HCT116 (cell line): ENCODE measurements around the gene ARPC1B. TPM values are rescaled to one million over a fixed set of nuclear protein-coding genes. Genes with fewer than 3 reads are reported as not detected.

ENCODE experiments used
- ATAC-seq: fragments of 200-7000 bp; cut with Tn5 transposase; 2 replicates; pipeline ENCODE4 v1.9.1; 2020; ENCODE audit warnings: mild to moderate bottlenecking, moderate library complexity
- BruUV-seq: library from RNA; stranded (reverse); fragments of 400-500 nt; replicated peaks from 2 replicates; lab custom pipeline; 2021; lab: Mats Ljungman, UMichigan
- CTCF ChIA-PET: fragments of 300-600 bp; sonication (Branson Sonifier 250); formaldehyde crosslinking; loops from one replicate; lab custom pipeline; 2021; ENCODE audit warnings: antibody characterized with exemption; lab: Charles Lee
- POLR2A ChIA-PET: fragments of 300-600, 350-600 bp; sonication (Branson Sonifier 250); formaldehyde crosslinking; loops from one replicate; lab custom pipeline; 2021; ENCODE audit warnings: antibody characterized with exemption; lab: Charles Lee
- RAD21 ChIA-PET, 2 experiments: fragments of 300-600 bp; sonication (Branson Sonifier 250); formaldehyde crosslinking; loops; one replicate each; lab custom pipeline; 2023; ENCODE audit warnings: low total read pairs in 2 of 2; ENCODE audit not compliant: uncharacterized antibody in 2 of 2, unreplicated experiment in 2 of 2, low non-redundant PET in 1 of 2; lab: Charles Lee
- DNase-seq: peaks from one replicate; pipeline ENCODE4 v3.0.0-alpha.2; 2010; ENCODE audit warnings: low read depth, low spot score
- H2AFZ ChIP-seq: fragments of 200-600 bp; shearing (Covaris generic), sonication (generic); 2 replicates; pipeline ENCODE4 v1.6.1; 2017; ENCODE audit warnings: low read depth, mixed run types, mixed read lengths, antibody characterized with exemption, low read length; ENCODE audit not compliant: poor library complexity, severe bottlenecking
- H3K27ac ChIP-seq: 2 replicates; pipeline ENCODE4 v1.5.1; 2012; ENCODE audit warnings: low read depth, low read length
- H3K27me3 ChIP-seq: fragments of 200-600 bp; sonication (generic); 2 replicates; pipeline ENCODE4 v1.6.1; 2016; ENCODE audit warnings: mixed run types, low read length, mixed read lengths; ENCODE audit not compliant: insufficient read depth
- H3K36me3 ChIP-seq, 2 experiments: fragments of 200-500 bp in 1 of 2; fragments of 200-600 bp in 1 of 2; sonication (Bioruptor generic) in 1 of 2; sonication (generic) in 1 of 2; 2 replicates each; pipeline versions ENCODE4 v1.5.1 to v1.6.1; 2014 to 2016; ENCODE audit warnings: low read length in 2 of 2, inconsistent platforms in 1 of 2, mixed read lengths in 1 of 2, mixed run types in 1 of 2; ENCODE audit not compliant: insufficient read depth in 2 of 2, control insufficient read depth in 1 of 2
- H3K4me1 ChIP-seq, 2 experiments: fragments of 200-600 bp in 1 of 2; sonication (generic) in 1 of 2; 2 replicates each; pipeline versions ENCODE4 v1.5.1 to v1.6.1; 2012 to 2017; ENCODE audit warnings: low read length in 2 of 2, inconsistent platforms in 1 of 2, mild to moderate bottlenecking in 1 of 2, mixed read lengths in 1 of 2, mixed run types in 1 of 2, moderate library complexity in 1 of 2; ENCODE audit not compliant: insufficient read depth in 2 of 2, control insufficient read depth in 1 of 2
- H3K4me2 ChIP-seq: fragments of 200-600 bp; sonication (generic); 2 replicates; pipeline ENCODE4 v1.6.1; 2017; ENCODE audit warnings: mixed run types, low read length, mixed read lengths
- H3K4me3 ChIP-seq, 2 experiments: fragments of 200-600 bp in 1 of 2; sonication (generic) in 1 of 2; replicated peaks in 1 of 2; 2 replicates each; pipeline ENCODE4 v1.5.1; 2011 to 2016; ENCODE audit warnings: low read length in 2 of 2, control low read depth in 1 of 2, low read depth in 1 of 2, mild to moderate bottlenecking in 1 of 2, mixed read lengths in 1 of 2, mixed run types in 1 of 2
- H3K79me2 ChIP-seq: fragments of 200-600 bp; sonication (generic); 2 replicates; pipeline ENCODE4 v1.6.1; 2017; ENCODE audit warnings: mild to moderate bottlenecking, mixed run types, low read length, moderate library complexity, mixed read lengths; ENCODE audit not compliant: insufficient read depth
- H3K9ac ChIP-seq: fragments of 200-600 bp; sonication (generic); 2 replicates; pipeline ENCODE4 v1.6.1; 2016; ENCODE audit warnings: low read length, mixed read lengths
- H3K9me2 ChIP-seq: fragments of 200-600 bp; sonication (generic), shearing (Covaris generic); 2 replicates; pipeline ENCODE4 v1.6.1; 2017; ENCODE audit warnings: mixed run types, mild to moderate bottlenecking, moderate library complexity; ENCODE audit not compliant: insufficient read depth
- H3K9me3 ChIP-seq, 2 experiments: fragments of 200-500 bp in 1 of 2; fragments of 200-600 bp in 1 of 2; sonication (Bioruptor generic) in 1 of 2; sonication (generic) in 1 of 2; 2 replicates each; pipeline ENCODE4 v1.6.1; 2014 to 2017; ENCODE audit warnings: low read length in 2 of 2, mixed read lengths in 2 of 2, inconsistent platforms in 1 of 2, low read depth in 1 of 2, mild to moderate bottlenecking in 1 of 2, mixed run types in 1 of 2, moderate library complexity in 1 of 2; ENCODE audit not compliant: control insufficient read depth in 1 of 2, insufficient read depth in 1 of 2
- H4K20me1 ChIP-seq: fragments of 200-600 bp; sonication (generic), shearing (Covaris generic); 2 replicates; pipeline ENCODE4 v1.6.1; 2017; ENCODE audit warnings: mixed run types, mild to moderate bottlenecking, moderate library complexity; ENCODE audit not compliant: insufficient read depth
- ATF3 ChIP-seq: IDR thresholded peaks from 2 replicates; pipeline ENCODE4 v1.6.1; 2012
- CBX3 ChIP-seq: IDR thresholded peaks from 2 replicates; pipeline ENCODE4 v1.6.1; 2012; ENCODE audit warnings: low read depth
- CEBPB ChIP-seq: IDR thresholded peaks from 2 replicates; pipeline ENCODE4 v1.6.1; 2012; ENCODE audit warnings: low read depth
- CTCF ChIP-seq, 3 experiments: fragments of 200-600 bp in 1 of 3; sonication (generic) in 1 of 3; IDR thresholded peaks in 2 of 3; conservative IDR thresholded peaks in 1 of 3; 2 replicates each; pipeline ENCODE4 v1.5.1; 2012 to 2017; ENCODE audit warnings: low read depth in 2 of 3, low read length in 2 of 3, antibody characterized with exemption in 1 of 3, borderline replicate concordance in 1 of 3, control low read depth in 1 of 3, mild to moderate bottlenecking in 1 of 3, mixed read lengths in 1 of 3, mixed run types in 1 of 3, moderate library complexity in 1 of 3; ENCODE audit not compliant: insufficient read depth in 1 of 3
- EGR1 ChIP-seq: IDR thresholded peaks from 2 replicates; pipeline ENCODE4 v1.6.1; 2012; ENCODE audit warnings: low read depth
- ELF1 ChIP-seq: IDR thresholded peaks from 2 replicates; pipeline ENCODE4 v1.6.1; 2012; ENCODE audit warnings: low read depth, borderline replicate concordance
- EZH2 ChIP-seq: fragments of 200-600 bp; sonication (generic); IDR thresholded peaks from 2 replicates; pipeline ENCODE4 v1.6.1; 2017; ENCODE audit warnings: antibody characterized with exemption, mixed run types
- EZH2phosphoT487 ChIP-seq: fragments of 200-600 bp; IDR thresholded peaks from 2 replicates; pipeline ENCODE4 v1.6.1; 2018; ENCODE audit warnings: antibody characterized with exemption, borderline replicate concordance
- FOSL1 ChIP-seq: IDR thresholded peaks from 2 replicates; pipeline ENCODE4 v1.6.1; 2012; ENCODE audit warnings: low read depth
- JUND ChIP-seq: IDR thresholded peaks from 2 replicates; pipeline ENCODE4 v1.6.1; 2012
- MAX ChIP-seq: IDR thresholded peaks from 2 replicates; pipeline ENCODE4 v1.6.1; 2012
- POLR2A ChIP-seq: IDR thresholded peaks from 2 replicates; pipeline ENCODE4 v1.7.0; 2011; ENCODE audit warnings: borderline replicate concordance; ENCODE audit not compliant: insufficient read depth, insufficient read length; ENCODE audit errors: extremely low read depth
- POLR2AphosphoS5 ChIP-seq: IDR thresholded peaks from 2 replicates; pipeline ENCODE4 v1.6.1; 2011; ENCODE audit warnings: mild to moderate bottlenecking, low read depth, low read length, moderate library complexity
- RAD21 ChIP-seq: IDR thresholded peaks from 2 replicates; pipeline ENCODE4 v1.6.1; 2012; ENCODE audit warnings: low read depth, mild to moderate bottlenecking
- REST ChIP-seq: IDR thresholded peaks from 2 replicates; pipeline ENCODE4 v1.6.1; 2012; ENCODE audit warnings: low read depth
- SIN3A ChIP-seq: IDR thresholded peaks from 2 replicates; pipeline ENCODE4 v1.6.1; 2012; ENCODE audit warnings: low read depth
- SP1 ChIP-seq: IDR thresholded peaks from 2 replicates; pipeline ENCODE4 v1.6.1; 2012; ENCODE audit warnings: low read depth
- SRF ChIP-seq: IDR thresholded peaks from 2 replicates; pipeline ENCODE4 v1.6.1; 2012; ENCODE audit warnings: low read depth
- TCF7L2 ChIP-seq: IDR thresholded peaks from 2 replicates; pipeline ENCODE4 v1.7.0; 2011; ENCODE audit warnings: borderline replicate concordance, inconsistent platforms; ENCODE audit not compliant: insufficient read depth, insufficient read length; ENCODE audit errors: extremely low read depth
- YY1 ChIP-seq: IDR thresholded peaks from 2 replicates; pipeline ENCODE4 v1.6.1; 2011; ENCODE audit warnings: low read length, low read depth, moderate library complexity, mild to moderate bottlenecking; ENCODE audit not compliant: insufficient replicate concordance; ENCODE audit errors: extremely low read depth
- ZFX ChIP-seq: fragments of 450-650 bp; IDR thresholded peaks from 2 replicates; pipeline ENCODE4 v1.6.1; 2017
- ZNF274 ChIP-seq: fragments of 200-500 bp; sonication (Bioruptor generic); IDR thresholded peaks from 2 replicates; pipeline ENCODE4 v1.6.1; 2014; ENCODE audit warnings: mild to moderate bottlenecking, low read depth, low read length, inconsistent platforms
- intact Hi-C: fragments of 100-400 bp; cut with micrococcal nuclease; formaldehyde crosslinking; loops from 2 replicates; pipeline ENCODE4 v1.10.0; 2022
- total RNA-seq: library from RNA; stranded (reverse); gene quantifications from one replicate; pipeline ENCODE4 v1.2.1, GENCODE V29; 2021; ENCODE audit not compliant: unreplicated experiment

ARPC1B gene
- total RNA-seq, 1 experiment from 2014 or later: 192 TPM

DNA sequence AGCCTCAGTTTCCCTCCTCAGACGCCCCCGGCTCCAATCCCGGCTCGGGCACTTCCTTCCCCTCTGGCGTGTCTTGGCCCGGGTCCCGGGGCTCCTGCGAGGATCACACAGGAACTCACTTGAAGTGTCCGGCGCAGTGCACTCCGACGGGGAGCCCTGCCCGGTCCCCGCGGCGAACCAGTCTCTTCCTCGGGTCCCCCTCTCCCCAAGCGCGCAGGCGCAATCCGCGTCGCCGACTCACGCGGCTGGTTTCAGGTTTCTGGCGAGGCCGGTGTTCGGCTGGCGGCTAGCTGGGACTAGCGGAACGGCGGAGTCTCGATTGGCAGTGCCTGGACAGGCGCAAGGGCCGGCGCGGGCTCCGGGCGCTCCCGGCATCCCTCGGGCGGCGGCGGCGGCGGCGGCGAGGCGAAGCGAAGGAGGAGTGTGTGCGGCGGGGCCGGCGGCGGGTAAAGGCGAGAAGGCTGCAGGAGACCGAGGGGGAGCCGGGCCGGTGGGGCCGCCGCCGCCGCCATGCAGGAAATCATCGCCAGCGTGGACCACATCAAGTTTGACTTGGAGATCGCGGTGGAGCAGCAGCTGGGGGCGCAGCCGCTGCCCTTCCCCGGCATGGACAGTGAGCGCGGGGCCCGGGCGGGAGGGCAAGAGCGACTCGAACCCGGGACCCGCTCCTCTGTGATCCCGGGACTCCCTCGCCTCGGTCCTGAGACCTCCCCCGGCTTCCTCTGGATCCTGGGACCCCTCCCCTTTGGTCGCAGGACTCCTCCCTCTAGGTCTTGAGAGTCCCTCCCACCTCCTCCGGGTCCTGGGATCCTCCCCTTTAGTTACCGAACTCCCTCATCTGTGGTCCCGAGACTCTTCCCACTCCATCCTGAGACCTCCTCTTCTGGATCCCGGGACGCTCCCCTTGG lies 64.3 kb downstream of the ARPC1B start, which contains the start of the genes CPSF4 and PTCD1:
Gene CPSF4 (plus strand): TSS at position 371 of the 908 bp plus-strand sequence. CDS start 140 bp downstream, at position 511.
Gene PTCD1 (minus strand): TSS at position 226 of the 908 bp plus-strand sequence. CDS start 3,556 bp downstream, outside the sequence.
- peak; percentile 95 for ATAC-seq
- Histone ChIP-seq H3K4me1 (peaks cover 4 to 17% of the 10 kb centered on the region in 2 experiments; a peak in 3 of 4 replicates), H3K4me3 (peak within 1 kb of the TSS; percentile 91 to 99), H3K79me2 (peaks cover 81% of the 10 kb centered on the region), H3K4me2 (peak within 1 kb of the TSS; percentile 81), H3K27me3 (no peaks in the 10 kb centered on the region), H2AFZ (no peak within 1 kb of the TSS), H3K9me2 (no peaks in the 10 kb centered on the region), H3K9me3 (no peaks in the 10 kb centered on the region), H3K27ac (peak within 1 kb of the TSS; percentile 92), H3K36me3 (peaks cover 14 to 19% of the 10 kb centered on the region in 2 experiments), H4K20me1 (peaks cover 9% of the 10 kb centered on the region; the same call in 1 of the 2 replicates), H3K9ac (peak within 1 kb of the TSS; percentile 95)
- peak; percentile 85 for DNase-seq
- intact Hi-C loops: no loop called here
- ChIA-PET RAD21 (no interaction called here), CTCF (interaction anchor here (0.6 kb wide), 1 partner anchor 481 kb away, joined by 3 read pairs; the partner anchor contains the start of gene TRIM4), POLR2A (interaction anchor here (0.6 kb wide), 1 partner anchor 396 kb away, joined by 4 read pairs; no protein-coding TSS in a partner anchor)
- BruUV-seq: TSS peak; percentile 53
- TF ChIP-seq MAX (peak; percentile 91), EGR1 (no peak), FOSL1 (no peak), RAD21 (no peak), CTCF (IDR thresholded peaks at IDR 0.05 in 2 of 3, conservative IDR thresholded peaks at IDR 0.05 in 1 of 3; ENCODE audit: borderline replicate concordance in 1 of 3, insufficient read depth in 1 of 3, low read depth in 2 of 3, low read length in 2 of 3) (no peak), CEBPB (no peak), TCF7L2 (peak; percentile 63), ELF1 (no peak), ATF3 (no peak), YY1 (peak; percentile 92), REST (no peak), SRF (peak; percentile 99), SP1 (peak; percentile 94), CBX3 (no peak), POLR2AphosphoS5 (peak; percentile 83), JUND (no peak), SIN3A (peak; percentile 82), ZFX (peak; percentile 38; the same call in 1 of the 2 replicates), EZH2 (no peak), EZH2phosphoT487 (no peak), POLR2A (peak; percentile 27), ZNF274 (no peak)
